Coronary artery (tissue), 2 donors: ENCODE measurements around the gene TMEM131.
A peak's percentile ranks its signal among the peaks of the same experiment; 100 is the strongest.

Experiments used
- DNase-seq: peaks from one replicate; pipeline ENCODE4 v3.0.0-alpha.2; 2017; ENCODE audit warnings: low spot score
- H3K27ac ChIP-seq, 2 donors: fragments of 200-600 bp; sonication (generic); one replicate each; pipeline ENCODE4 v1.5.1; 2016 to 2019
- H3K4me3 ChIP-seq: fragments of 200-600 bp; sonication (generic); 2 replicates; pipeline ENCODE4 v1.5.1; 2016; ENCODE audit warnings: mild to moderate bottlenecking, moderate library complexity
- TF ChIP-seq, protein P1 (sequence below): fragments of 200-600 bp; sonication (generic); IDR thresholded peaks from one replicate; pipeline ENCODE4 v1.5.1; 2019; ENCODE audit warnings: antibody characterized with exemption

Gene TMEM131

DNA sequence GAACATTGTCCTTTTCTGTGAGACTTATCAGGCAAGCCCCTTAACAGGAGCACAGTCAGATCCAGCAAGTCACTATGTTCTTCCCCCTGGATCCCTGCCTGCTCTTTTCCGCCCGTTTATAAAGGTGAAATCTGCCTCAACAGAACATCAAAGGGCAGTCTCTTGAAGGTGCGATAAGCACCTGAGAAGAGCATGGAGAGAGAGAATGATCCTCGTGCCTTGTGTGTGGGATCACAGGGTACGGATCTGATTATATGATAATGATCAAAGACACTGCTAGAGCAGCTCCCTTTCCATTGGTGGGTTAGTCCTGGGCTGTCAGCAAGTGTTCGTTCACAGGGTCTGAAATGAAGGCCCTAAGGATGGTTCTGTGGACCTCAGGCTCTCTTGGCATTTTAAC, 176.0 kb downstream of the TMEM131 start:
- no peak overlapping the region for H3K27ac ChIP-seq
- TF ChIP-seq, protein P1, sequence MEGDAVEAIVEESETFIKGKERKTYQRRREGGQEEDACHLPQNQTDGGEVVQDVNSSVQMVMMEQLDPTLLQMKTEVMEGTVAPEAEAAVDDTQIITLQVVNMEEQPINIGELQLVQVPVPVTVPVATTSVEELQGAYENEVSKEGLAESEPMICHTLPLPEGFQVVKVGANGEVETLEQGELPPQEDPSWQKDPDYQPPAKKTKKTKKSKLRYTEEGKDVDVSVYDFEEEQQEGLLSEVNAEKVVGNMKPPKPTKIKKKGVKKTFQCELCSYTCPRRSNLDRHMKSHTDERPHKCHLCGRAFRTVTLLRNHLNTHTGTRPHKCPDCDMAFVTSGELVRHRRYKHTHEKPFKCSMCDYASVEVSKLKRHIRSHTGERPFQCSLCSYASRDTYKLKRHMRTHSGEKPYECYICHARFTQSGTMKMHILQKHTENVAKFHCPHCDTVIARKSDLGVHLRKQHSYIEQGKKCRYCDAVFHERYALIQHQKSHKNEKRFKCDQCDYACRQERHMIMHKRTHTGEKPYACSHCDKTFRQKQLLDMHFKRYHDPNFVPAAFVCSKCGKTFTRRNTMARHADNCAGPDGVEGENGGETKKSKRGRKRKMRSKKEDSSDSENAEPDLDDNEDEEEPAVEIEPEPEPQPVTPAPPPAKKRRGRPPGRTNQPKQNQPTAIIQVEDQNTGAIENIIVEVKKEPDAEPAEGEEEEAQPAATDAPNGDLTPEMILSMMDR: no peak
- H3K4me3 ChIP-seq: no peak overlapping the region
- DNase-seq: no peak

DNA sequence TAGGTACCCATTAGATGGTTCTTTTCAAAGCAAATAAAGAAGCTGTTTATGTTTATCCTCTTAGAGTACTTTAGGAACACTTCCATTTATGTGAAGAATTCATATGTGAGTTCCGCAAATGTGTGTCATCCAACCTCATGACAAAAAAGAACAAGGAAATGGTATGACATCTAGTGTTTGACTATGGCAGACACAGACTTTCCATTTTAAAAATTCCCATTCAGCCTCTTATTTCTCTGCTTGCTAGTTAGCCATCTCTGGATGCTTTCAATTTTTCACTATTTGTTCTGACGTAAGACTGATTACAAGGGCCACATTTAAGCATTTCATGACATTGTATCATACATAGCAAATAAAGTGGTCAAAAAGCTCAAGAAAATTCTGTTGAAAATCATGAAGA, 179.3 kb downstream of the TMEM131 start:
- TF ChIP-seq, protein P1: no peak
- DNase-seq: no peak
- Histone ChIP-seq H3K4me3 (no peak overlapping the region), H3K27ac (no peak overlapping the region)

DNA sequence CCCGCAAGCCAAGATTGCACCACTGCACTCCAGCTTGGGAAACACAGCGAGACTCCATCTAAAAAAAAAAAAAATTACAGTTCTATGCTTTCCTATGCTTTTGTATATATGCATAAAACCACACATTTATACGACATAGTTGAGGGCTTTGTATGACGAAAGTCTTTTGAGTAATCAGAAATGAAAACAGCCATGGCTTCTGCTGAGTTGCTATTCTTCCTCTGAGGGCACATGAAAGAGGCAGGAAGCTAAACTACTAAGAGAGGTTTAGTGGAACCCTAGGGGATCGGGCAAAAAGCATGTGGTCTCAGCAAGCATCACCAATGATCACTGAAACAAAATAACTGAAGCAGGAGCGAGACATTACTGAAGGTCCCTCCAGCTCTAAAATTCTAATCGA, 182.8 kb downstream of the TMEM131 start:
- Histone ChIP-seq H3K4me3 (no peak overlapping the region), H3K27ac (no peak overlapping the region)
- TF ChIP-seq, protein P1: no peak
- DNase-seq: no peak

DNA sequence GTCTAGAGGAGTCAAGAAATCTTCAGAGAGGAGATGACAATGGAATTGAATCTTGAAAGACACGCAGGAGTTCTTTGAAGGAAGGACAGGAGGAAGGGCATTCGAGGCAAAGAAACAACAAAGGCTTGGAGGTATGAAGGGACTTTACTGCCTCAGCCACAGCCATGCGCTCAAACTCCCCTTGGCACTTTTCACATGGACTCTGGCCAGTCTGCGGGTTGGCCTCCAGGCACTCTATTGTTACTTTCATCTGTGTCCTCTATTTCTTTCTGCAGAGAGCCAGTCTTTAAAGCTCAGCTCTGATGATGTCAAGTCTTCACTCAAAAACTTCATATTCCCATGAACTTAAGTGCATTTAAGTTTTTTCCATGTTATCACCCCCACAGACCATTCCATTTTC, 186.9 kb downstream of the TMEM131 start:
- no peak for DNase-seq
- Histone ChIP-seq H3K4me3 (no peak overlapping the region), H3K27ac (no peak overlapping the region)
- TF ChIP-seq, protein P1: no peak

DNA sequence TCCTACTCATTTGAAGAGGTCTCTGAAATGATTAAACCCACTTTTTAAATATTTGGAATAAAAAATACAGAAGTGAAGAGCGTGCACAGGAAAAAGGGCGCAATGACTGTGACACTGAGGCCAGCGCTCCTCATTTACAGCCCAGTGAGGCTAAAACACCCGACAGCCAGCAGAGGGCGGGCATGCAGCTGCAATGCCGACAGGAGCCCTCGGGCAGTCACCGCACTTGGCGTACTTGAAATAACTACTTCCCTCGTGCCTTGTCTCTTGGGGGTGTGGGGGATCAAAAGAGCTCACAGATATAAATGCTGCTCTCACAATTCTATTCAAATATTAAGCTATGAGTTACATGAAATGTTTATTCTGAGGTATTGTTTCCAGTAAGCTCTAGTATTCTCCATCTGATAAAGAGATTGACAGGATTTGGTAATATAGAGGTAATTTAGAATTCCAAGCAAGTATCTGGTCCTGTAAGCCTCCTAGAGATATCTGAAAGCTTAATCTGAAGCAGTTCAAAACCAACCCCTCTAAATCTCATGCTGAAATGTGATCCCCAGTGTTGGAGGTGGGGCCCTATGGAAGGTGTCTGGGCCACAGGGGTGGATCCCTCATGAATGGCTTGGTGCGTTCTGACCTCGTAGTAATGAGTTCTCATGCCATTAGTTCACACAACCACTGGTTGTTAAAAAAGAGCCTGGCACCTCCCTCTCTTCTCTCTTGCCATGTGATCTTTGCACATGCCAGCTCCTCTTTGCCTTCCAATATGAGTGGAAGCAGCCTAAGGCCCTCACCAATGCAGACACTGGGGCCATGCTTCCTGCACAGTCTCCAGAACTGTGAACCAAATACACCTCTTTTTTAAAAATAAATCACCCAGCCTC, 188.8 kb downstream of the TMEM131 start:
- TF ChIP-seq, protein P1: peak; percentile 80

DNA sequence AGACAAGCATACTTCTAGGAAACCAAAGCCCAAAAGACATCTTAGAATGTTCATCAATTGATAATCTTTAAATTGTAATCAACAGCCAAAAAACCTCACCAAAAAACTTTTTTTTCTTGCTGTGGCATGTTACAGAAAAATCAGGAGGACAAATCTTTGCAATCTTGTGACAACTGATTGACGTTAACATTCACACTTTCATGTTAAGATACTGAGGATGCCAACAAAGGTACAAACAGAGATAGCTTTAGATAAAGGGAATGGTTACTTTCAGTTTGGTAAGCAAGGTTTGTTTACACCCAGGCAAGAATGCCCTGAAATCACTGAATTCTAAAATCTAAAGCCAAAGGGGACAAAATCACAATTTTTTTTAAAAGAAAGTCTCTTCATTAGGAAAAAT, 190.0 kb downstream of the TMEM131 start:
- TF ChIP-seq, protein P1: no peak
- Histone ChIP-seq H3K4me3 (no peak overlapping the region), H3K27ac (no peak overlapping the region)
- no peak for DNase-seq

More for the DNA sequence above, 188.8 kb downstream of the TMEM131 start:
- Histone ChIP-seq H3K4me3 (no peak overlapping the region), H3K27ac (no peak overlapping the region)
- peak; percentile 79 for DNase-seq

DNA sequence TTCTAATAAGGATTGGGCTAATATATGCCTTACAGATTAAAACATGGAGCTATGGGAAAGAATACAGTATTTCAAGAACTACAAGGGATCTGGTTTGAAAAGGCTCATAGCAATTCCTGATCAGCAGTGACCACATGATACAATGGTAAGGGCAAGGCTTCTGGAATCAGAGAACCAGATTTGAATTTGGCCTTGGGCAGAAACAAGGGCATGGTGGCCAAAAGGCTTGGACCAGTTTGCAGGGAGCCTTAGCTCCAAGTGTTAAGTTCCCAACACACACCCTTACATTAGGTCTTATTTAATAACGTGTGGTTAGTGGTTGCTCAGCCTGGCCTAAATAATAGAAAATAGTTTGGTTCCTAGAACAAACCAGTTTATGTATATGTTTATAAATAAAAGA, 194.7 kb downstream of the TMEM131 start:
- no peak for DNase-seq
- TF ChIP-seq, protein P1: no peak
- no peak overlapping the region for H3K4me3 ChIP-seq
- no peak overlapping the region for H3K27ac ChIP-seq
